Thyroid gland (tissue), 4 donors: Measurements from ENCODE around the gene ZFP92.

ENCODE experiments used
- CTCF ChIP-seq, 6 experiments: fragments of 200-600 bp in 3 of 6; fragments of 450-650 bp in 3 of 6; sonication (generic) in 3 of 6; IDR thresholded peaks; one replicate each; pipeline ENCODE4 v1.5.1; 2016 to 2019; ENCODE audit warnings: antibody characterized with exemption in 6 of 6, mild to moderate bottlenecking in 2 of 6, inconsistent platforms in 1 of 6, moderate library complexity in 1 of 6
- POLR2A ChIP-seq, 2 donors: fragments of 450-650 bp; IDR thresholded peaks; one replicate each; pipeline ENCODE4 v1.6.1; 2017; ENCODE audit warnings: antibody characterized with exemption in 2 of 2, mild to moderate bottlenecking in 2 of 2, moderate library complexity in 1 of 2

- TF ChIP-seq CTCF (IDR thresholded peaks at IDR 0.05), result no peak
- TF ChIP-seq POLR2A (IDR thresholded peaks at IDR 0.05), result no peak
These were observed 31.2 kb upstream of the ZFP92 start for GRCh38 chrX:153379971-153380581.
